ENCODE results near the gene OBSCN. TPM values are rescaled to one million over a fixed set of nuclear protein-coding genes. Genes with fewer than 3 reads are reported as not detected.
"Not testable (repeated sequence)": the region's sequence is repeated elsewhere in the genome, so short reads cannot be mapped to it uniquely, and the experiment has no call there.

Gene OBSCN
- total RNA-seq, 2 experiments from 2014 or later: 29.5 to 45.2 TPM

- H3K4me2 ChIP-seq (ENCODE audit: low read length): no peak overlapping the region
- H4K20me1 ChIP-seq (ENCODE audit: insufficient read depth, low read length): no peaks in the 10 kb centered on the region
- H3K9me2 ChIP-seq (ENCODE audit: insufficient read depth, low read length): no peaks in the 10 kb centered on the region
- peaks cover 5% of the 10 kb centered on the region; the same call in 1 of the 2 replicates for H3K9me3 ChIP-seq (ENCODE audit: low read length)
- peak; percentile 12 for DNase-seq (ENCODE audit: low spot score)
- POLR2A ChIA-PET: interaction anchor here (0.5 to 0.6 kb wide), 2 partner anchors 96 to 1960 kb away, joined by 3 read pairs; no protein-coding TSS in a partner anchor
- no peak overlapping the region for H3K27ac ChIP-seq (ENCODE audit: low read depth, low read length, poor library complexity, severe bottlenecking)
- intact Hi-C loops (cut with micrococcal nuclease; ENCODE audit: unreplicated experiment): no loop called here
- TF ChIP-seq CTCF (conservative IDR thresholded peaks at IDR 0.05; ENCODE audit: low read length): peak; percentile 53
- TF ChIP-seq EZH2phosphoT487 (IDR thresholded peaks at IDR 0.05; ENCODE audit: borderline replicate concordance, low read depth, low read length): no peak
- H3K4me1 ChIP-seq (ENCODE audit: insufficient read depth, low read length, poor library complexity, severe bottlenecking): no peaks in the 10 kb centered on the region
- no peaks in the 10 kb centered on the region for H3K79me2 ChIP-seq (ENCODE audit: insufficient read depth, low read depth, low read length)
- H3K4me3 ChIP-seq (ENCODE audit: low read depth, low read length, poor library complexity, severe bottlenecking): no peak overlapping the region
- H2AFZ ChIP-seq (ENCODE audit: low read length): no peak overlapping the region
- CTCF ChIA-PET (ENCODE audit: unreplicated experiment): no interaction called here
- no TSS peak for BruUV-seq (replicated peaks)
- peaks cover 67% of the 10 kb centered on the region for H3K36me3 ChIP-seq (ENCODE audit: insufficient read depth, low read length)
These were observed 19.3 kb downstream of the OBSCN start for GRCh38 chr1:228226956-228227791.

- H3K4me3 ChIP-seq (ENCODE audit: low read depth, low read length, poor library complexity, severe bottlenecking); H4K20me1 ChIP-seq (ENCODE audit: insufficient read depth, low read length); H3K9me2 ChIP-seq (ENCODE audit: insufficient read depth, low read length); H2AFZ ChIP-seq (ENCODE audit: low read length); intact Hi-C loops (cut with micrococcal nuclease; ENCODE audit: unreplicated experiment); CTCF ChIA-PET (ENCODE audit: unreplicated experiment); POLR2A ChIA-PET; H3K27ac ChIP-seq (ENCODE audit: low read depth, low read length, poor library complexity, severe bottlenecking); H3K4me2 ChIP-seq (ENCODE audit: low read length); BruUV-seq (replicated peaks); H3K9me3 ChIP-seq (ENCODE audit: low read length); H3K4me1 ChIP-seq (ENCODE audit: insufficient read depth, low read length, poor library complexity, severe bottlenecking); DNase-seq (ENCODE audit: low spot score); H3K79me2 ChIP-seq (ENCODE audit: insufficient read depth, low read depth, low read length): not testable (repeated sequence)
- peaks cover 76% of the 10 kb centered on the region for H3K36me3 ChIP-seq (ENCODE audit: insufficient read depth, low read length)
These were observed 20.3 kb downstream of the OBSCN start for GRCh38 chr1:228228147-228228546.

- H3K79me2 ChIP-seq (ENCODE audit: insufficient read depth, low read depth, low read length): no peaks in the 10 kb centered on the region
- no peak overlapping the region for H3K4me3 ChIP-seq (ENCODE audit: low read depth, low read length, poor library complexity, severe bottlenecking)
- H3K4me2 ChIP-seq (ENCODE audit: low read length): no peak overlapping the region
- H3K9me3 ChIP-seq (ENCODE audit: low read length): peaks cover 12% of the 10 kb centered on the region; the same call in 1 of the 2 replicates
- CTCF ChIA-PET (ENCODE audit: unreplicated experiment): no interaction called here
- POLR2A ChIA-PET: no interaction called here
- no peak overlapping the region for H2AFZ ChIP-seq (ENCODE audit: low read length)
- H3K27ac ChIP-seq (ENCODE audit: low read depth, low read length, poor library complexity, severe bottlenecking): no peak overlapping the region
- no peaks in the 10 kb centered on the region for H4K20me1 ChIP-seq (ENCODE audit: insufficient read depth, low read length)
- no peaks in the 10 kb centered on the region for H3K9me2 ChIP-seq (ENCODE audit: insufficient read depth, low read length)
- peaks cover 81% of the 10 kb centered on the region for H3K36me3 ChIP-seq (ENCODE audit: insufficient read depth, low read length)
- intact Hi-C loops (cut with micrococcal nuclease; ENCODE audit: unreplicated experiment): no loop called here
- H3K4me1 ChIP-seq (ENCODE audit: insufficient read depth, low read length, poor library complexity, severe bottlenecking): no peaks in the 10 kb centered on the region
- DNase-seq (ENCODE audit: low spot score): no peak
- no peak for TF ChIP-seq CTCF (conservative IDR thresholded peaks at IDR 0.05; ENCODE audit: low read length)
- no peak for TF ChIP-seq EZH2phosphoT487 (IDR thresholded peaks at IDR 0.05; ENCODE audit: borderline replicate concordance, low read depth, low read length)
- no TSS peak for BruUV-seq (replicated peaks)
These were observed 20.8 kb downstream of the OBSCN start for GRCh38 chr1:228228601-228229074.

Data from OCI-LY7 (cell line).